PFSK-1 (cell line): ENCODE measurements around the gene FADS3.

ENCODE experiments used
- POLR2AphosphoS5 ChIP-seq: IDR thresholded peaks from 2 replicates; pipeline ENCODE4 v1.6.1; 2012; ENCODE audit warnings: low read depth, mild to moderate bottlenecking, control low read depth, low read length, moderate library complexity
- REST ChIP-seq, 2 experiments: IDR thresholded peaks; 2 replicates each; pipeline versions ENCODE4 v1.6.1 to v1.8.0; 2011 to 2012; ENCODE audit warnings: low read depth in 2 of 2, low read length in 2 of 2, control low read depth in 1 of 2, inconsistent platforms in 1 of 2, mild to moderate bottlenecking in 1 of 2, moderate library complexity in 1 of 2; ENCODE audit not compliant: insufficient read depth in 1 of 2
- SIN3A ChIP-seq: IDR thresholded peaks from 2 replicates; pipeline ENCODE4 v1.6.1; 2012; ENCODE audit warnings: mild to moderate bottlenecking, low read length, moderate library complexity, borderline replicate concordance; ENCODE audit not compliant: insufficient read depth
- TAF1 ChIP-seq: IDR thresholded peaks from 2 replicates; pipeline ENCODE4 v1.6.1; 2012; ENCODE audit warnings: low read length, control low read depth, borderline replicate concordance; ENCODE audit not compliant: insufficient read depth

GRCh38 chr11:61903845-61904244 is 12.5 kb upstream of the FADS3 start:
- no peak for TF ChIP-seq POLR2AphosphoS5
- TF ChIP-seq TAF1 = no peak
- TF ChIP-seq REST (IDR thresholded peaks at IDR 0.05; ENCODE audit: insufficient read depth in 1 of 2, low read depth in 2 of 2, low read length in 2 of 2) = no peak
- no peak for TF ChIP-seq SIN3A
